Subcutaneous adipose tissue (tissue), 4 donors: Measurements from ENCODE around the gene LIN9. TPM values are rescaled to one million over a fixed set of nuclear protein-coding genes. Genes with fewer than 3 reads are reported as not detected.

ENCODE experiments used
- CTCF ChIP-seq: fragments of 450-650 bp; IDR thresholded peaks from one replicate; pipeline ENCODE4 v1.5.1; 2016; ENCODE audit warnings: low read depth, mild to moderate bottlenecking, control low read depth, antibody characterized with exemption, moderate library complexity
- total RNA-seq, 4 donors: library from RNA; depleted of rRNA; stranded (reverse); fragments of >200 nt; gene quantifications; one replicate each; pipeline ENCODE4 v1.1.0, GENCODE V29; 2016

The LIN9 gene
- total RNA-seq, 4 donors from 2014 or later = 1.8 to 4.1 (median 2.1) TPM

GRCh38 chr1:226236826-226237225 is 72.1 kb downstream of the LIN9 start:
- TF ChIP-seq CTCF = no peak

- TF ChIP-seq CTCF = no peak
These were observed 75.2 kb downstream of the LIN9 start for GRCh38 chr1:226233806-226234205.

- TF ChIP-seq CTCF = no peak
These were observed 75.7 kb downstream of the LIN9 start for GRCh38 chr1:226233293-226233692.

- TF ChIP-seq CTCF = no peak
These were observed 82.4 kb downstream of the LIN9 start for GRCh38 chr1:226226601-226227000.

- no peak for TF ChIP-seq CTCF
These were observed 85.1 kb downstream of the LIN9 start for GRCh38 chr1:226223786-226224244.

GRCh38 chr1:226223157-226223785 is 85.7 kb downstream of the LIN9 start, which contains the start of gene MIXL1:
Gene MIXL1 (plus strand): TSS chr1:226223664. CDS start chr1:226223682, 18 bp downstream.
- TF ChIP-seq CTCF = no peak

GRCh38 chr1:226222686-226223085 is 86.3 kb downstream of the LIN9 start:
- TF ChIP-seq CTCF = no peak
